GM04504 (cell line): ENCODE results near the gene PLA2G4E.

Source experiments
- DNase-seq: peaks from one replicate; pipeline ENCODE4 v3.0.0-alpha.2; 2012; ENCODE audit warnings: low read depth

PLA2G4E gene

GRCh38 chr15:41992151-41992802 is 28.6 kb downstream of the PLA2G4E start:
- no peak for DNase-seq

GRCh38 chr15:41990691-41991090 is 30.2 kb downstream of the PLA2G4E start:
- DNase-seq = no peak

DNA sequence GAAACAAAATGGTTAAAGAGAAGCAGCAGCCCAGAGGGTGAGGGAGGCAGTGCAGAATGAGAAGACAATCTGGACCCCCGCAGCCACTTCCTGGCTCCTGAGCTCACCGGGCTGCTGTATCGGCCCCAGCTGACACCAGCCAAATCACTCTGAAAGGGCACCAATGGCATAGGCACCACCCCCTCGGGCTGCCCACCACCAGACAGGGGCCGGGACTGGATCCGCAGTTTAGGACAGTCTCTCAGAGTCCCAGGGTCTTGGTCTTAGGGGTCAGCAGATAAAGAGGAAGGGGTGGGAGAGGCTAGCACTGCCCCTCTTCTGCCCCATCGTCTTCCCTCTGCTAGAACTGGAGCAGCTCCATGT is 30.6 kb downstream of the PLA2G4E start:
- no peak for DNase-seq

GRCh38 chr15:41989573-41990242 is 31.1 kb downstream of the PLA2G4E start:
- DNase-seq = peak; percentile 47

- DNase-seq = no peak
Observed at GRCh38 chr15:41988896-41989572, 31.8 kb downstream of the PLA2G4E start.

- no peak for DNase-seq
Observed at GRCh38 chr15:41987925-41988275, 32.9 kb downstream of the PLA2G4E start.

DNA sequence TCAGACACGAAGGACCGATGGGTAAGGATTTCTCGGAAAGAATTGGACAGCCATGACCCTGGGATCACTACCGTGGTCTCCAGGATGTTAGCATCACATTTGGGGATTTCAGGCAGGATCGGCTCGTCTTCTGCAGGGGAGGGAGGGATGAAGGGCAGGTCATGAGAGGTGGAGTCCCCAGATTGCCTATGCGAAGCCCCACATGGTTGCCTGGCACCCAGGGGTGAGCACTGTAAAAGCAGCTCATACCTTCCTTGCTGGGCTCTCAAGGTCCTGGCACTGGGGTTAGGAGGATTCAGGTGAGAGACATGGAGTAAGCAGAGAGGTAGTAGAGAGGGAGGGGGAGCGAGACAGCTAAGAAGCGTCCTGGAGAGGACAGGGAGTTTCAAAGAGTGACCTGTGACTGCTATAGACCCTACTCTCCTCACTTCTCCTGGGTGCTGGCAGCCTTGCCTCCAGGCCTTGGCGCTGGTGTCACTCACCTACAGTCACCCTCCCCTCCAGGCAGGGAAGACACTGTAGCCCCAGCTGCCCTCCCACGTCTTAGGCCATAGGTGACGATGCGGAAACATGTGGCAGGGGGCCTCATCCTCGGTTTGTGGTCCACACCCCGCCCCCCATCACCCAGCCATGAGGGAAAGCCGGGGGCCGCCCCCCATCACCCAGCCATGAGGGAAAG is 33.5 kb downstream of the PLA2G4E start:
- DNase-seq = no peak

- DNase-seq = no peak
Observed at GRCh38 chr15:41985236-41986160, 35.3 kb downstream of the PLA2G4E start.

GRCh38 chr15:41984622-41985021 is 36.2 kb downstream of the PLA2G4E start:
- DNase-seq = no peak

DNA sequence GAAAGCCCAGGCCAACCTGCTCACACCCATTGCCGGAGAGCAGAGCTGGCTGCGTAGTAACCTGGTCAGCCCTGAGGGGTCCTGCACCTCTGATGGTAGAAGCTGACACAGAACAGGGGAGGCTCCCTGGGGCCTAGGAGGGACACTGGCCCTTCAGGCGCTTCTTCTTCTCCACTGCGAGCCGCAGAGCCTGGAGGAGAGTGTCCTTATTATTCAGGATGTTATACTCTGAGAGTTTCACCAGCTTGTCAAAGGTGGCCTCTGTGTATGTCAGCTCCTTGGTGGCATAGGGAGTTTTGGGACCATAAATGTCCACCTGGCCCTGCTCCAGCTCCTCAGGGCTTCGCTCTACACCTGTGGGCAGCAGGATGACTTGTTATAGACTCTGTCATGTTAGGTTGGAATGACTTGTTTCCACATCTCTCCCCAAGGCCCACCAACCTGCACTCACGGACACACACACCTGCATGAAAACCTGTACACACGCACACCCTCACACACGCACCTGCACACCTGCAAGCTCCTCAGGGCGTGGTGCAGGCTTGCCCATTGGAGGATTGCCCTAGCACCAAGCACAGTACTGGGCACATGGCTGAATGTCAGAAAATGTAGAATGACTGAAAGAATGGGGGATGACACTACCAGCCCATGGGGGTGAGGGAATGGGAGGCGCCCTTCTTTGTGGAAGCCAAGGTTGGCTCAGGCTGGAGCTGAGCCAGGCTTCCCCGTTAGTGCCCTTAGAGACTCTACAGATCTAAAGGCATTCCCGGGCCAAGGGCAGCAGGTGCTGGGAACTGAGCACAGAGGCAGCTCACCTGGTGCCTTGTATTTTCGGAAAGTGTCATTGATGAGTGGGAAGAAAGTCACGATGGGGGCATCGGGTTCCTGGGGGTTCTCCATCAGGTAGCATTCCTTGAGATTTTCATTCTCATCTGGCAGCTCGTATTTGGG is 36.9 kb downstream of the PLA2G4E start:
- no peak for DNase-seq

GRCh38 chr15:41983221-41983620 is 37.6 kb downstream of the PLA2G4E start:
- no peak for DNase-seq

DNA sequence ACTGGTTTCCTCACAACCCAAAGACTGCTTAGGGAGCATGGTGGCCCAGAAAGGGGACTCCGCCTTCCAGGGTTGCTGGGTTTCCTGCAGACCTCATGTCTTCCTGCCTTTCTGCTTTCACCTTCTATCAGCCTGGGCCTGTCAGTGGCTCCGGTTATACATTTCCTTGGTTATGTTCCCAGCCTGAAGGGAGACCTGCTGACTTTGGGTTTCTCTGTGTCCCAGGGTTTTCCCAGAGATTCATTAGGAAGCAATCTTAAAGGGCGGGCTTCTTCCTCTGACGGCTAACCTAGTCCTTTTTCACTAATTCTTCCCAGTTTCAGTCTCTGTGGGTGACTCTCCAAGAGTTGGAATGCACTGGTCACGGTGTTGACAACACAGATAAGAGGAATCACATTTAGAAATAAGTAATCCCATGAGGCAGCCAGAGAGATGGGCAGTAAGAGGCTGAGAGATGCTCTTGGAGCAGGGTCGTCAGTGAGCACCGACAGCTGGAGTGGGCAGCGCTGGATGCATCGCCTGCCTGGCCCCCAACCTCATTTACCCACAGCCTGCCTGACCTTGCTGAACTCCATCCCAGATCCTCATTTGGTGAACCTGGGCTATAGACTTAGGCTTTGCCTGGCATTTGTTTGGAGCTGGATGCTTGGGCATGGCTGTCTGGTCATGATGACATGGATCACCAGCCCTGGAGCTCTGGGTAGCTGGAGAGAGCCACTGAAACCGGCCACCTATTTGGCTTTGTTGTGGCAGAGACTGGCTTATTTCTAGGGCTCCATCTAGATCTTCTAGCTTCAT is 38.5 kb downstream of the PLA2G4E start:
- no peak for DNase-seq

DNA sequence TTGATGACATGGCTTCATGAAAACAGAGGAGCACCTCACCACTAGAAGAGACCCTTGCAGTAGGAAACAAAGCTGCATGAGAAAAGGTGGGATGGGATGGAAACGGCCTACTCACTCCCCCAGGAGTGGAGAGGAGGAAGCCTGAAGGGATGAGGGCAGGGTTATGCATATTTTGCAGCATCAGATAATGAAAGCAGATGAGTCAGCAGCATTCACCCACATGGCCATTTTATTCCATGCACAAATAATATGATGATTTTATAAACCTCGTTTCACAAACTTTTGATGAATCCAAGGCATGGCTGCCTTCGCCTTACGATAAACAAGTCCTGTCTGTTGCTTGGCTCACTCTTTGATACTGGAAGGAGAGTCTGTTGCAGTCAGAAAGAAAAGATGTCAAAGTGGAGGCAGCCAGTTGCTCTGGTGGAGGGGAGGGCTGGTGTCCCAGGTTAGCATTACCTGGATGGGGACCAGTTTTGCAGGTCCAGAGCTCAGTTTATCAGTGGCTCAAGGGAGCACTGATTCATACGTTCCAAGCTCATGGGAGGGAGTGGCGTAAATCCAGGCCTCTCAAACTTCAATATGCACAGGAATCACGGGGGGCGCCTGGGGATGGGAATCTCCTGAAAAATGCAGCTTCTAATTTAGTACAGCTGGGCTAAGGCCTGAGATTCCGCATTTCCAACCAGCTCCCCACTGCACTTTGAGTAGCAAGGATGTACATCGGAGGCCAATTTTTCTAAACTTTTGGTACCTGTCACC is 39.3 kb downstream of the PLA2G4E start:
- DNase-seq = no peak

GRCh38 chr15:41980654-41981323 is 40.1 kb downstream of the PLA2G4E start:
- DNase-seq = no peak

GRCh38 chr15:41979493-41980266 is 41.2 kb downstream of the PLA2G4E start:
- no peak for DNase-seq

GRCh38 chr15:41978534-41978933 is 42.3 kb downstream of the PLA2G4E start:
- DNase-seq = no peak

DNA sequence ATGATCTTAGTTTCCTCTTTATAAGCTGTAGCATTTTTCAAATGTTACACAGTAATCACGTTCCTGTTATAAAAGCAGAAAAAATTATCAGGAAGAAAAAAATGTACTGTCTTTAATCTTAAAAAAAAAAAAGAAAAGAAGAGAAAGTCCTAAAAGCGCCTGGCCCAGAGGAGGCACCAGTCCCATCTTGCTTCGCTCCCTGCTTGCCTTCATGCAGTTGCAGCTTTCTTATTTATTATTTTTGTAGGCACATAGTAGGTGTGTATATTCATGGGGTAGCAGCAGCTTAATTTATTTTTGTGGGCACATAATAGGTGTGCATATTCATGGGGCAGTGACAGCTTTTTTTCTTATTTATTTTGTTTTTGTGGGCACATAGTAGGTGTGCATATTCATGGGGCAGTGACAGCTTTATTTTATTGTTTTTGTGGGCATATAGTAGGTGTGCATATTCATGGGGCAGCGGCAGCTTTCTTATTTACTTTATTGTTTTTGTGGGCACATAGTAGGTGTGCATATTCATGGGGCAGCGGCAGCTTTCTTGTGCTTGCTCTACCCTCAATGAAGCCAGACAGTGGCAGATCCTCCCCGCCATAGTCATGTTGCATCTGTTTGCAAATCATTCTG is 43.0 kb downstream of the PLA2G4E start:
- DNase-seq = no peak
